HepG2 (cell line): ENCODE results near the gene THADA. TPM values are rescaled to one million over a fixed set of nuclear protein-coding genes. Genes with fewer than 3 reads are reported as not detected.

Experiments
- BHLHE40 ChIP-seq: IDR thresholded peaks from 2 replicates; pipeline ENCODE4 v1.6.1; 2011; ENCODE audit warnings: low read length, improper control_type of control experiment
- CC2D1A ChIP-seq: sonication (generic); formaldehyde crosslinking; IDR thresholded peaks from 2 replicates; pipeline ENCODE4 v1.8.1; 2023; ENCODE audit warnings: mild to moderate bottlenecking, missing genetic modification reagents
- HNF4G ChIP-seq, 2 experiments: sonication (generic) in 1 of 2; formaldehyde crosslinking in 1 of 2; IDR thresholded peaks; 2 replicates each; pipeline versions ENCODE4 v1.4.0 to v1.6.1; 2011 to 2020; ENCODE audit warnings: borderline replicate concordance in 2 of 2, low read depth in 2 of 2, mild to moderate bottlenecking in 2 of 2, low read length in 1 of 2, missing genetic modification reagents in 1 of 2, moderate library complexity in 1 of 2
- HNRNPLL ChIP-seq: fragments of 200-400 bp; formaldehyde crosslinking; IDR thresholded peaks from 2 replicates; pipeline ENCODE4 v1.6.1; 2017; ENCODE audit warnings: mild to moderate bottlenecking, low read depth, low read length; ENCODE audit not compliant: poor library complexity, severe bottlenecking
- MAFF ChIP-seq: IDR thresholded peaks from 2 replicates; pipeline ENCODE4 v1.6.1; 2011; ENCODE audit warnings: low read depth, low read length, improper control_type of control experiment
- NR2F6 ChIP-seq, 2 experiments: IDR thresholded peaks; 2 replicates each; pipeline ENCODE4 v1.6.1; 2016; ENCODE audit warnings: antibody characterized with exemption in 1 of 2, mild to moderate bottlenecking in 1 of 2
- RXRB ChIP-seq: IDR thresholded peaks from 2 replicates; pipeline ENCODE4 v1.6.1; 2016; ENCODE audit warnings: borderline replicate concordance, missing genetic modification reagents, missing compliant biosample characterization
- SMAD3 ChIP-seq: sonication (generic); formaldehyde crosslinking; IDR thresholded peaks from 2 replicates; pipeline ENCODE4 v1.4.0; 2020; ENCODE audit warnings: missing genetic modification reagents
- SP2 ChIP-seq: sonication (generic); formaldehyde crosslinking; IDR thresholded peaks from 2 replicates; pipeline ENCODE4 v1.5.1; 2020; ENCODE audit warnings: mild to moderate bottlenecking, missing genetic modification reagents
- ZFP41 ChIP-seq: sonication (generic); formaldehyde crosslinking; IDR thresholded peaks from 2 replicates; pipeline ENCODE4 v1.4.0; 2020; ENCODE audit warnings: mild to moderate bottlenecking, missing genetic modification reagents, borderline replicate concordance
- ZKSCAN5 ChIP-seq: sonication (generic); formaldehyde crosslinking; IDR thresholded peaks from 2 replicates; pipeline ENCODE4 v1.5.1; 2020; ENCODE audit warnings: mild to moderate bottlenecking, missing genetic modification reagents
- ZNF256 ChIP-seq: sonication (generic); formaldehyde crosslinking; conservative IDR thresholded peaks from 2 replicates; pipeline ENCODE4 v1.4.0; 2020; ENCODE audit warnings: missing genetic modification reagents
- ZNF33B ChIP-seq: sonication (generic); formaldehyde crosslinking; IDR thresholded peaks from 2 replicates; pipeline ENCODE4 v1.5.1; 2020; ENCODE audit warnings: mild to moderate bottlenecking, missing genetic modification reagents
- ZNF350 ChIP-seq: sonication (generic); formaldehyde crosslinking; IDR thresholded peaks from 2 replicates; pipeline ENCODE4 v1.4.0; 2020; ENCODE audit warnings: mild to moderate bottlenecking, low read depth, missing genetic modification reagents, borderline replicate concordance
- ZNF570 ChIP-seq: sonication (generic); formaldehyde crosslinking; IDR thresholded peaks from 2 replicates; pipeline ENCODE4 v1.4.0; 2020; ENCODE audit warnings: mild to moderate bottlenecking, missing genetic modification reagents, borderline replicate concordance
- ZNF678 ChIP-seq: sonication (generic); formaldehyde crosslinking; IDR thresholded peaks from 2 replicates; pipeline ENCODE4 v1.4.0; 2020; ENCODE audit warnings: mild to moderate bottlenecking, missing genetic modification reagents
- polyA plus RNA-seq, 8 experiments: library from polyadenylated mRNA; depleted of rRNA in 3 of 8; stranded (reverse) in 7 of 8; unstranded in 1 of 8; fragments of >200 nt; fragmentation: Illumina TruSeq in 4 of 8; extraction: Trizol in 4 of 8; gene quantifications; 2 replicates each; pipeline versions ENCODE4 v1.2.1 to v1.2.3, GENCODE V29; 2011 to 2016; ENCODE audit warnings: low read depth in 4 of 8, missing spikeins in 1 of 8, mixed read lengths in 1 of 8; ENCODE audit not compliant: insufficient read depth in 1 of 8
- total RNA-seq, 5 experiments: library from RNA; depleted of rRNA; stranded (reverse); fragments of >200 nt; fragmentation: Illumina TruSeq; extraction: Trizol; gene quantifications; 2 replicates each; pipeline ENCODE4 v1.2.3, GENCODE V29; 2016; ENCODE audit warnings: low read depth in 1 of 5
- TF ChIP-seq, protein P1 (sequence below): sonication (generic); formaldehyde crosslinking; conservative IDR thresholded peaks from 2 replicates; pipeline ENCODE4 v1.4.0; 2020; ENCODE audit warnings: missing genetic modification reagents
- TF ChIP-seq, protein P2 (sequence below): sonication (generic); formaldehyde crosslinking; IDR thresholded peaks from 2 replicates; pipeline ENCODE4 v1.8.1; 2023; ENCODE audit warnings: mild to moderate bottlenecking, inconsistent platforms, moderate library complexity, missing genetic modification reagents, borderline replicate concordance
- TF ChIP-seq, protein P3 (sequence below): sonication (generic); formaldehyde crosslinking; IDR thresholded peaks from 2 replicates; pipeline ENCODE4; 2020; ENCODE audit warnings: missing genetic modification reagents, mild to moderate bottlenecking, borderline replicate concordance
- TF ChIP-seq, protein P4 (sequence below): sonication (generic); formaldehyde crosslinking; IDR thresholded peaks from 2 replicates; pipeline ENCODE4 v1.9.0; 2021; ENCODE audit warnings: missing genetic modification reagents, borderline replicate concordance

The THADA gene
- total and polyA plus RNA-seq, 2 of the 13 experiments (the other 11 are each of a cell fraction or from before 2014, with no cell fraction given) = 12.7 to 21.7 TPM

DNA sequence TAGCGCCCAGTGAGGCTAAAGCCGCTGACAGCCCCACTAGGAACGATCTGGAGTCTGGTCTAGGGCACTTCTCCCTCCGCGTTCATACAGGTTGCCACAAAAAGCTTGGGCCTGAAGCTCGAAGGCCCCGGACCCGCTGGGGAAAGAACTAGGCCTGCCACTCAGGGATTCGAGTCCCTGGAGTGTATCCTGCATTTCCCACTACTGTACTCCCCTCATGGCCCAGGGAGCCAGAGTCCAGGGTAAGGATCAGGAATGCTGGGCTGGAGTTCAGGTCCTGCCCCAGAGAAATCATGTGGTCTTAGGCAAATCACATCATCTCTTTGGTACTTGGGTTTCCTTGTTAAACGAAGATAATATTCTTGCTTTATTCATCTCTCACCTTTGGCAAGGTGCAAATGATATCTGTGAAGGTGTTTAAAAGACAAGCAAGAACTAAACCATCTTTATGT is 368.0 kb downstream of the THADA start (continued):
- TF ChIP-seq, protein P1, sequence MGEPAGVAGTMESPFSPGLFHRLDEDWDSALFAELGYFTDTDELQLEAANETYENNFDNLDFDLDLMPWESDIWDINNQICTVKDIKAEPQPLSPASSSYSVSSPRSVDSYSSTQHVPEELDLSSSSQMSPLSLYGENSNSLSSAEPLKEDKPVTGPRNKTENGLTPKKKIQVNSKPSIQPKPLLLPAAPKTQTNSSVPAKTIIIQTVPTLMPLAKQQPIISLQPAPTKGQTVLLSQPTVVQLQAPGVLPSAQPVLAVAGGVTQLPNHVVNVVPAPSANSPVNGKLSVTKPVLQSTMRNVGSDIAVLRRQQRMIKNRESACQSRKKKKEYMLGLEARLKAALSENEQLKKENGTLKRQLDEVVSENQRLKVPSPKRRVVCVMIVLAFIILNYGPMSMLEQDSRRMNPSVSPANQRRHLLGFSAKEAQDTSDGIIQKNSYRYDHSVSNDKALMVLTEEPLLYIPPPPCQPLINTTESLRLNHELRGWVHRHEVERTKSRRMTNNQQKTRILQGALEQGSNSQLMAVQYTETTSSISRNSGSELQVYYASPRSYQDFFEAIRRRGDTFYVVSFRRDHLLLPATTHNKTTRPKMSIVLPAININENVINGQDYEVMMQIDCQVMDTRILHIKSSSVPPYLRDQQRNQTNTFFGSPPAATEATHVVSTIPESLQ (CRISPR knock-in tag) = 0 out of 2 replicates have a peak, but pooled peaks have one; percentile 55
- TF ChIP-seq, protein P2, sequence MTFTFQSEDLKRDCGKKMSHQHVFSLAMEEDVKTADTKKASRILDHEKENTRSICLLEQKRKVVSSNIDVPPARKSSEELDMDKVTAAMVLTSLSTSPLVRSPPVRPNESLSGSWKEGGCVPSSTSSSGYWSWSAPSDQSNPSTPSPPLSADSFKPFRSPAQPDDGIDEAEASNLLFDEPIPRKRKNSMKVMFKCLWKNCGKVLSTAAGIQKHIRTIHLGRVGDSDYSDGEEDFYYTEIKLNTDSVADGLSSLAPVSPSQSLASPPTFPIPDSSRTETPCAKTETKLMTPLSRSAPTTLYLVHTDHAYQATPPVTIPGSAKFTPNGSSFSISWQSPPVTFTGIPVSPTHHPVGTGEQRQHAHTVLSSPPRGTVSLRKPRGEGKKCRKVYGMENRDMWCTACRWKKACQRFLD (CRISPR knock-in tag) = no peak
- no peak; the same call in 1 of the 2 replicates for TF ChIP-seq ZNF678 (CRISPR knock-in tag)
- TF ChIP-seq MAFF = no peak
- 0 out of 2 replicates have a peak, but pooled peaks have one; percentile 20 for TF ChIP-seq ZNF570 (CRISPR knock-in tag)
- TF ChIP-seq ZNF33B = no peak
- TF ChIP-seq SMAD3 = 0 out of 2 replicates have a peak, but pooled peaks have one; percentile 14
- TF ChIP-seq ZFP41 (CRISPR knock-in tag) = no peak
- TF ChIP-seq ZNF350 (CRISPR knock-in tag) = 0 out of 2 replicates have a peak, but pooled peaks have one; percentile 5
- 0 out of 2 replicates have a peak, but pooled peaks have one; percentile 1 for TF ChIP-seq ZNF256 (CRISPR knock-in tag)
- TF ChIP-seq, protein P3, sequence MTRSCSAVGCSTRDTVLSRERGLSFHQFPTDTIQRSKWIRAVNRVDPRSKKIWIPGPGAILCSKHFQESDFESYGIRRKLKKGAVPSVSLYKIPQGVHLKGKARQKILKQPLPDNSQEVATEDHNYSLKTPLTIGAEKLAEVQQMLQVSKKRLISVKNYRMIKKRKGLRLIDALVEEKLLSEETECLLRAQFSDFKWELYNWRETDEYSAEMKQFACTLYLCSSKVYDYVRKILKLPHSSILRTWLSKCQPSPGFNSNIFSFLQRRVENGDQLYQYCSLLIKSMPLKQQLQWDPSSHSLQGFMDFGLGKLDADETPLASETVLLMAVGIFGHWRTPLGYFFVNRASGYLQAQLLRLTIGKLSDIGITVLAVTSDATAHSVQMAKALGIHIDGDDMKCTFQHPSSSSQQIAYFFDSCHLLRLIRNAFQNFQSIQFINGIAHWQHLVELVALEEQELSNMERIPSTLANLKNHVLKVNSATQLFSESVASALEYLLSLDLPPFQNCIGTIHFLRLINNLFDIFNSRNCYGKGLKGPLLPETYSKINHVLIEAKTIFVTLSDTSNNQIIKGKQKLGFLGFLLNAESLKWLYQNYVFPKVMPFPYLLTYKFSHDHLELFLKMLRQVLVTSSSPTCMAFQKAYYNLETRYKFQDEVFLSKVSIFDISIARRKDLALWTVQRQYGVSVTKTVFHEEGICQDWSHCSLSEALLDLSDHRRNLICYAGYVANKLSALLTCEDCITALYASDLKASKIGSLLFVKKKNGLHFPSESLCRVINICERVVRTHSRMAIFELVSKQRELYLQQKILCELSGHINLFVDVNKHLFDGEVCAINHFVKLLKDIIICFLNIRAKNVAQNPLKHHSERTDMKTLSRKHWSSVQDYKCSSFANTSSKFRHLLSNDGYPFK = no peak
- TF ChIP-seq NR2F6 (IDR thresholded peaks at IDR 0.05) = no peak
- TF ChIP-seq NR2F6 (CRISPR knock-in tag; IDR thresholded peaks at IDR 0.05) = peak; percentile 1; the same call in 1 of the 2 replicates
- TF ChIP-seq HNF4G (IDR thresholded peaks at IDR 0.05; ENCODE audit: borderline replicate concordance, low read depth, low read length) = 0 out of 2 replicates have a peak, but pooled peaks have one; percentile 14
- no peak for TF ChIP-seq HNF4G (CRISPR knock-in tag; IDR thresholded peaks at IDR 0.05; ENCODE audit: borderline replicate concordance, low read depth)
- TF ChIP-seq, protein P4, sequence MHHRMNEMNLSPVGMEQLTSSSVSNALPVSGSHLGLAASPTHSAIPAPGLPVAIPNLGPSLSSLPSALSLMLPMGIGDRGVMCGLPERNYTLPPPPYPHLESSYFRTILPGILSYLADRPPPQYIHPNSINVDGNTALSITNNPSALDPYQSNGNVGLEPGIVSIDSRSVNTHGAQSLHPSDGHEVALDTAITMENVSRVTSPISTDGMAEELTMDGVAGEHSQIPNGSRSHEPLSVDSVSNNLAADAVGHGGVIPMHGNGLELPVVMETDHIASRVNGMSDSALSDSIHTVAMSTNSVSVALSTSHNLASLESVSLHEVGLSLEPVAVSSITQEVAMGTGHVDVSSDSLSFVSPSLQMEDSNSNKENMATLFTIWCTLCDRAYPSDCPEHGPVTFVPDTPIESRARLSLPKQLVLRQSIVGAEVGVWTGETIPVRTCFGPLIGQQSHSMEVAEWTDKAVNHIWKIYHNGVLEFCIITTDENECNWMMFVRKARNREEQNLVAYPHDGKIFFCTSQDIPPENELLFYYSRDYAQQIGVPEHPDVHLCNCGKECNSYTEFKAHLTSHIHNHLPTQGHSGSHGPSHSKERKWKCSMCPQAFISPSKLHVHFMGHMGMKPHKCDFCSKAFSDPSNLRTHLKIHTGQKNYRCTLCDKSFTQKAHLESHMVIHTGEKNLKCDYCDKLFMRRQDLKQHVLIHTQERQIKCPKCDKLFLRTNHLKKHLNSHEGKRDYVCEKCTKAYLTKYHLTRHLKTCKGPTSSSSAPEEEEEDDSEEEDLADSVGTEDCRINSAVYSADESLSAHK (CRISPR knock-in tag) = no peak
- TF ChIP-seq SP2 (CRISPR knock-in tag) = no peak
- 0 out of 2 replicates have a peak, but pooled peaks have one; percentile 15 for TF ChIP-seq ZKSCAN5
- no peak for TF ChIP-seq HNRNPLL
- TF ChIP-seq BHLHE40 = no peak
- no peak for TF ChIP-seq RXRB (CRISPR knock-in tag)
- no peak for TF ChIP-seq CC2D1A (CRISPR knock-in tag)
